DOHH2 (cell line): ENCODE results near the gene RASA3.

Source experiments
- EZH2phosphoT487 ChIP-seq: fragments of 200-600 bp; sonication (generic); IDR thresholded peaks from 2 replicates; pipeline ENCODE4 v1.6.1; 2017; ENCODE audit warnings: borderline replicate concordance, mild to moderate bottlenecking, antibody characterized with exemption, low read length, moderate library complexity, mixed read lengths
- TF ChIP-seq, protein P1 (sequence below): fragments of 200-600 bp; sonication (generic); IDR thresholded peaks from one replicate; pipeline ENCODE4 v1.5.1; 2014; ENCODE audit warnings: antibody characterized with exemption, mild to moderate bottlenecking, low read depth, low read length; ENCODE audit not compliant: poor library complexity, severe bottlenecking

DNA sequence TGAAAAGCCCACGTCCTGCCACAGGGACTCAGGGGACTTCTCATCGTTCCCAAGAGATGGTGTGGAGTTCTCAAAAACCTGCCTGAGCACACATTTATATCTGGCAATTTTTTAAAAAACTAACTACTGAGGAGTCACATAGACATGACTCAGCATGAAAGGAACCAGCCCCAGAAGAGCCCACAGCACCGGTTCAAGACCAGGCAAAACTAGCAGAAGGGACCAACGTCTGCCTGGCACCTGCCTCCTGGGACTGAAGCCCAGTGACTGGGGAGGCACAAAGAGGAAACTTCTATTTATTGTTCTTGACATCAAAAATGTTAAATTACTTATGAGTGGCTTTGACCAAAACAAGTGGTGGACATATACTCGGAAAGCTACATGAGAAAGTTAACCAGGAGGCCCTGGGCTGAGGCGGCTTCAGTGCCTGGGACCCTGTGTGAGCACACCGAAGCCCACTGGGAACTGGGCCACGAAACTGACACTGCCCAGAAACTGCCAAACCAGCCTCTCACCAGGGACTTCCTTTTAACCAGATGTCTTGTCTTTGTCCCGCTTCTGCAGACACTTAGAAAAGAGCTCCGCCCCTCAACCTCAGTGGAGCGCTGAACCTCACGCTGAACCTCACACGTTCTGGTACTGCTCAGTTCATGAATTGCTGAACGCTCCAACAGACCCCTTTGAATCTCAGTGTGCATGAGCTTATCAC lies 184.2 kb downstream of the RASA3 start:
- TF ChIP-seq, protein P1, sequence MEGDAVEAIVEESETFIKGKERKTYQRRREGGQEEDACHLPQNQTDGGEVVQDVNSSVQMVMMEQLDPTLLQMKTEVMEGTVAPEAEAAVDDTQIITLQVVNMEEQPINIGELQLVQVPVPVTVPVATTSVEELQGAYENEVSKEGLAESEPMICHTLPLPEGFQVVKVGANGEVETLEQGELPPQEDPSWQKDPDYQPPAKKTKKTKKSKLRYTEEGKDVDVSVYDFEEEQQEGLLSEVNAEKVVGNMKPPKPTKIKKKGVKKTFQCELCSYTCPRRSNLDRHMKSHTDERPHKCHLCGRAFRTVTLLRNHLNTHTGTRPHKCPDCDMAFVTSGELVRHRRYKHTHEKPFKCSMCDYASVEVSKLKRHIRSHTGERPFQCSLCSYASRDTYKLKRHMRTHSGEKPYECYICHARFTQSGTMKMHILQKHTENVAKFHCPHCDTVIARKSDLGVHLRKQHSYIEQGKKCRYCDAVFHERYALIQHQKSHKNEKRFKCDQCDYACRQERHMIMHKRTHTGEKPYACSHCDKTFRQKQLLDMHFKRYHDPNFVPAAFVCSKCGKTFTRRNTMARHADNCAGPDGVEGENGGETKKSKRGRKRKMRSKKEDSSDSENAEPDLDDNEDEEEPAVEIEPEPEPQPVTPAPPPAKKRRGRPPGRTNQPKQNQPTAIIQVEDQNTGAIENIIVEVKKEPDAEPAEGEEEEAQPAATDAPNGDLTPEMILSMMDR = no peak
- TF ChIP-seq EZH2phosphoT487 = no peak
